ENCODE data around the gene CUL2.

- TF ChIP-seq CTCF (IDR thresholded peaks at IDR 0.05): no peak
- no peak for TF ChIP-seq POLR2A (IDR thresholded peaks at IDR 0.05)
- no peak for TF ChIP-seq EP300 (IDR thresholded peaks at IDR 0.05)
Observed at GRCh38 chr10:34981844-34982243, 108.3 kb downstream of the CUL2 start.
